ENCODE data around the gene STX8. TPM values are rescaled to one million over a fixed set of nuclear protein-coding genes. Genes with fewer than 3 reads are reported as not detected.

Gene STX8
- total and polyA plus RNA-seq, 8 donors, result 26.9 to 37.4 (median 32.3) TPM

GRCh38 chr17:9509236-9509816 lies 66.3 kb downstream of the STX8 start:
- no peak overlapping the region for H3K4me3 ChIP-seq
- intact Hi-C loops (cut with DNase I), result no loop called here
- H3K36me3 ChIP-seq, result no peaks in the 10 kb centered on the region
- no peaks in the 10 kb centered on the region for H3K4me1 ChIP-seq
- H3K27ac ChIP-seq, result no peak overlapping the region
- H3K9me3 ChIP-seq, result no peaks in the 10 kb centered on the region
- TF ChIP-seq CTCF (IDR thresholded peaks at IDR 0.05), result no peak
- DNase-seq (no peak), ATAC-seq (no peak), FAIRE-seq (no peak)
- H3K27me3 ChIP-seq, result no peaks in the 10 kb centered on the region
- WGBS, 2 donors, result 89 to 90% methylated on average over 1 of the region's 1 CpG

GRCh38 chr17:9499041-9499440 lies 76.6 kb downstream of the STX8 start:
- no peaks in the 10 kb centered on the region for H3K4me1 ChIP-seq
- WGBS, 2 donors, result 94 to 95% methylated on average over 5 of the region's 5 CpGs
- TF ChIP-seq CTCF (IDR thresholded peaks at IDR 0.05), result no peak
- no peaks in the 10 kb centered on the region for H3K27me3 ChIP-seq
- H3K4me3 ChIP-seq, result no peak overlapping the region
- H3K36me3 ChIP-seq, result no peaks in the 10 kb centered on the region
- FAIRE-seq (no peak), ATAC-seq (no peak), DNase-seq (no peak)
- intact Hi-C loops (cut with DNase I), result no loop called here
- H3K27ac ChIP-seq, result no peak overlapping the region
- no peaks in the 10 kb centered on the region for H3K9me3 ChIP-seq

- intact Hi-C loops (cut with DNase I), result no loop called here
- no peak overlapping the region for H3K27ac ChIP-seq
- no peaks in the 10 kb centered on the region for H3K36me3 ChIP-seq
- TF ChIP-seq CTCF (IDR thresholded peaks at IDR 0.05), result no peak
- ATAC-seq (no peak), DNase-seq (no peak), FAIRE-seq (no peak)
- H3K27me3 ChIP-seq, result no peaks in the 10 kb centered on the region
- H3K9me3 ChIP-seq, result no peaks in the 10 kb centered on the region
- WGBS, 2 donors, result 92 to 94% methylated on average over 3 of the region's 3 CpGs
- H3K4me1 ChIP-seq, result no peaks in the 10 kb centered on the region
- no peak overlapping the region for H3K4me3 ChIP-seq
Measured at GRCh38 chr17:9498490-9498889, 77.1 kb downstream of the STX8 start.

GRCh38 chr17:9488556-9488955 lies 87.1 kb downstream of the STX8 start:
- FAIRE-seq (no peak), DNase-seq (no peak), ATAC-seq (no peak)
- no peaks in the 10 kb centered on the region for H3K9me3 ChIP-seq
- no peaks in the 10 kb centered on the region for H3K4me1 ChIP-seq
- no peaks in the 10 kb centered on the region for H3K36me3 ChIP-seq
- H3K27me3 ChIP-seq, result no peaks in the 10 kb centered on the region
- H3K4me3 ChIP-seq, result no peak overlapping the region
- intact Hi-C loops (cut with DNase I), result no loop called here
- no peak for TF ChIP-seq CTCF (IDR thresholded peaks at IDR 0.05)
- 97 to 98% methylated on average over 5 of the region's 5 CpGs for WGBS, 2 donors
- H3K27ac ChIP-seq, result no peak overlapping the region

- 86 to 90% methylated on average over 7 of the region's 7 CpGs for WGBS, 2 donors
- no peaks in the 10 kb centered on the region for H3K9me3 ChIP-seq
- H3K4me1 ChIP-seq, result no peaks in the 10 kb centered on the region
- DNase-seq, result no peak
- H3K27me3 ChIP-seq, result no peaks in the 10 kb centered on the region
- intact Hi-C loops (cut with DNase I), result no loop called here
- FAIRE-seq, result no peak
- H3K27ac ChIP-seq, result no peak overlapping the region
- H3K4me3 ChIP-seq, result no peak overlapping the region
- no peak for TF ChIP-seq CTCF (IDR thresholded peaks at IDR 0.05)
- H3K36me3 ChIP-seq, result no peaks in the 10 kb centered on the region
- ATAC-seq, result no peak
Measured at GRCh38 chr17:9487406-9487805, 88.2 kb downstream of the STX8 start.
